Measurements from ENCODE around the gene YPEL3. TPM values are rescaled to one million over a fixed set of nuclear protein-coding genes. Genes with fewer than 3 reads are reported as not detected.

Gene YPEL3
- total and polyA plus RNA-seq, 2 donors (not counting 3 experiments of a cell fraction or from before 2014, with no cell fraction given): 46.1 to 78.0 TPM

DNA sequence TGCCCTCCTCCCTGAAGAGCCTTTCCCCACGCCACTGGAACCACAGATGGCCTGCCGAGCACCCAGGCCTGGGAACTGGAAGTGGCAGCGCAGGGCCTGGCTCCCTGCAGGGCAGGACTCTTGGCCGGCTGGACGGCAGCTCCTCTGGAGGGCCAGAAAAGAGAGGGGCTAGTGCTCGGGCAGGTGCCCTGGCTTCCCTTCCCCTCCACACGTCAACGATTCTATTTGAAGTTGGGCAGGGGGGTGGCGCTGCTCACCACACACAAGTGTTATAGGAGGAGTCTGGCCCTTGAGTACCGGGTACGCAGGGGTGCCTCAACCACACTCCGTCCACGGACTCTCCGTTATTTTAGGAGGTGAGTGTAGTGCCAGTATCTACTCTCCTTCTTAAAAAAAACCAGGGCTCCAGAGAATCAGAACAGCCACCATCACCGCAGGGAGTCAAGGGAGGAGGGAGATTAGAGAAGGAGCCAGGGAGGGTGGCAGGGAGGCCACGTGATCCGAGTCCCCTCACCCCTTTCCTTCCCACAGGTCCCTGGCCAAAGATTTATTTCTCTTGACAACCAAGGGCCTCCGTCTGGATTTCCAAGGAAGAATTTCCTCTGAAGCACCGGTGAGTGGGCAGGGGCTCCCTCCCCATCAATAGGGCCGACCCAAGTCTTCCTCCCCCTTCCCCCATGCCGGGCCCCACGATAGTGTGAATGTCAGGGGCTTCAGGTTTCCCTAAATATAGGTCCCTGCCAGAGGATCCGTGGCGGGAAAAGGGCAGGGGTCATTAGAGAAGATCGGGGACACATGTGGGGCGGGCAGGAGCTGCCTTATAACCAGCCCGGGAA lies 31.9 kb downstream of the YPEL3 start:
- CTCF ChIA-PET: interaction anchor here (0.6 to 4.5 kb wide), 5 partner anchors 8 to 155 kb away, joined by 3 to 53 read pairs (median 15); partner anchors contain the start of gene TBX6
- Histone ChIP-seq H3K9ac (replicated peaks; ENCODE audit: extremely low read depth, insufficient read depth, low read length) (peak overlapping the region; percentile 63), H3K36me3 (ENCODE audit: control insufficient read depth in 2 of 2, extremely low read depth in 1 of 2, insufficient read depth in 2 of 2, low read length in 2 of 2) (peaks cover 6 to 16% of the 10 kb centered on the region in 2 experiments), H3K4me2 (ENCODE audit: insufficient read depth, low read length) (peak overlapping the region; percentile 59), H3K9me3 (replicated peaks; ENCODE audit: control insufficient read depth, insufficient read depth, low read length) (no peaks in the 10 kb centered on the region), H4K20me1 (replicated peaks; ENCODE audit: control insufficient read depth, extremely low read depth, insufficient read depth, low read length) (no peaks in the 10 kb centered on the region), H3K9me1 (replicated peaks; ENCODE audit: control insufficient read depth, extremely low read depth, insufficient read depth, low read length) (no peaks in the 10 kb centered on the region), H3K4me3 (replicated peaks in 1 of 3; ENCODE audit: insufficient read depth in 1 of 3, low read depth in 1 of 3, low read length in 3 of 3) (peak overlapping the region in 2 of 3 experiments; percentile 38 to 49), H3K4me1 (ENCODE audit: control insufficient read depth, extremely low read depth, insufficient read depth, low read length) (peaks cover 29% of the 10 kb centered on the region), H3K79me2 (ENCODE audit: control insufficient read depth, insufficient read depth, low read length) (peaks cover 31% of the 10 kb centered on the region), H3K27me3 (ENCODE audit: control insufficient read depth in 2 of 2, insufficient read depth in 2 of 2, low read length in 2 of 2) (no peaks in the 10 kb centered on the region), H2AFZ (ENCODE audit: low read depth, low read length) (peak overlapping the region; percentile 38), H3K27ac (ENCODE audit: insufficient read depth, low read depth, low read length) (peak overlapping the region; percentile 71)
- POLR2A ChIA-PET: interaction anchor here (2.2 to 2.8 kb wide), 2 partner anchors 10 to 11 kb away, joined by 14 to 21 read pairs; partner anchors contain the start of gene PPP4C
- BruUV-seq (replicated peaks): no TSS peak
- dilution Hi-C loops (cut with MboI; ENCODE audit: extremely low pct_ligation_motif_present, low sequenced_read_pairs): no loop called here
- DNase-seq (ENCODE audit: low read depth, low spot score) (peak; percentile 43), FAIRE-seq (peak; percentile 59)
- intact Hi-C loops (cut with micrococcal nuclease): loop anchor here (2.0 kb wide), 1 partner anchor 13 kb away; no protein-coding TSS in a partner anchor
- TF ChIP-seq GATA2 (IDR thresholded peaks at IDR 0.05; ENCODE audit: insufficient read depth, insufficient read length, low read depth, low read length): no peak
- TF ChIP-seq CTCF (IDR thresholded peaks at IDR 0.05; ENCODE audit: extremely low read depth in 1 of 2, insufficient read depth in 1 of 2, low read depth in 1 of 2, low read length in 2 of 2): peak in 1 of 2 donors; percentile 3
- TF ChIP-seq FOS (IDR thresholded peaks at IDR 0.05; ENCODE audit: borderline replicate concordance, insufficient read depth, low read length): no peak

Measured in endothelial cell of umbilical vein (primary cell).